GM12878 (cell line): ENCODE results near the gene CORO2B.

ENCODE experiments used
- CBX3 ChIP-seq: fragments of 200-600 bp; sonication (generic); IDR thresholded peaks from 2 replicates; pipeline ENCODE4 v1.6.1; 2016; ENCODE audit warnings: low read depth, borderline replicate concordance
- CTCF ChIP-seq, 3 experiments: IDR thresholded peaks in 2 of 3; conservative IDR thresholded peaks in 1 of 3; 2 replicates each; pipeline ENCODE4 v1.5.1; 2011; ENCODE audit warnings: low read depth in 3 of 3, low read length in 3 of 3, mild to moderate bottlenecking in 3 of 3, control low read depth in 2 of 3, moderate library complexity in 2 of 3, inconsistent platforms in 1 of 3, mixed read lengths in 1 of 3; ENCODE audit not compliant: control insufficient read depth in 2 of 3, insufficient read depth in 1 of 3; ENCODE audit errors: extremely low read depth in 1 of 3
- EP300 ChIP-seq, 2 experiments: fragments of 150-350 bp in 1 of 2; IDR thresholded peaks; 2 replicates each; pipeline ENCODE4 v1.6.1; 2011 to 2012; ENCODE audit warnings: low read depth in 2 of 2, low read length in 2 of 2, borderline replicate concordance in 1 of 2, improper control_type of control experiment in 1 of 2, inconsistent platforms in 1 of 2; ENCODE audit not compliant: control insufficient read depth in 1 of 2
- GABPA ChIP-seq: IDR thresholded peaks from 2 replicates; pipeline ENCODE4 v1.6.1; 2014; ENCODE audit warnings: antibody characterized with exemption, low read depth, mild to moderate bottlenecking, inconsistent platforms
- HDAC2 ChIP-seq: fragments of 200-600 bp; sonication (generic); IDR thresholded peaks from 2 replicates; pipeline ENCODE4 v1.6.1; 2017
- IKZF2 ChIP-seq, 2 experiments: fragments of 450-650 bp; IDR thresholded peaks; 2 replicates each; pipeline ENCODE4 v1.6.1; 2017; ENCODE audit warnings: mild to moderate bottlenecking in 2 of 2, moderate library complexity in 2 of 2
- MLLT1 ChIP-seq: fragments of 450-650 bp; IDR thresholded peaks from 2 replicates; pipeline ENCODE4 v1.6.1; 2016; ENCODE audit warnings: mild to moderate bottlenecking
- TARDBP ChIP-seq: IDR thresholded peaks from 2 replicates; pipeline ENCODE4 v1.6.1; 2016; ENCODE audit warnings: borderline replicate concordance
- TCF12 ChIP-seq: IDR thresholded peaks from 2 replicates; pipeline ENCODE4 v1.6.1; 2011; ENCODE audit warnings: low read depth, mild to moderate bottlenecking, low read length
- ZBTB4 ChIP-seq: fragments of 450-650 bp; formaldehyde crosslinking; IDR thresholded peaks from 2 replicates; pipeline ENCODE4 v1.4.0; 2022; ENCODE audit warnings: mild to moderate bottlenecking, moderate library complexity
- ZZZ3 ChIP-seq: IDR thresholded peaks from 2 replicates; pipeline ENCODE4 v1.6.1; 2011; ENCODE audit warnings: low read depth; ENCODE audit not compliant: control insufficient read depth, insufficient read length

- TF ChIP-seq ZBTB4 (CRISPR knock-in tag) (no peak), EP300 (IDR thresholded peaks at IDR 0.05; ENCODE audit: borderline replicate concordance in 1 of 2, control insufficient read depth in 1 of 2, low read depth in 2 of 2, low read length in 2 of 2) (no peak), HDAC2 (no peak), TCF12 (no peak), ZZZ3 (no peak), CBX3 (no peak), MLLT1 (no peak), IKZF2 (IDR thresholded peaks at IDR 0.05) (no peak), TARDBP (no peak), CTCF (IDR thresholded peaks at IDR 0.05 in 2 of 3, conservative IDR thresholded peaks at IDR 0.05 in 1 of 3; ENCODE audit: control insufficient read depth in 2 of 3, extremely low read depth in 1 of 3, insufficient read depth in 1 of 3, low read depth in 3 of 3, low read length in 3 of 3) (no peak), GABPA (no peak)
Observed at GRCh38 chr15:68679961-68680371, 101.2 kb downstream of the CORO2B start.
